Esophagus muscularis mucosa (tissue), 4 donors: ENCODE measurements around the gene ACCSL. TPM values are rescaled to one million over a fixed set of nuclear protein-coding genes. Genes with fewer than 3 reads are reported as not detected.

ENCODE experiments used
- DNase-seq: peaks from one replicate; pipeline ENCODE4 v3.0.0-alpha.2; 2017; ENCODE audit errors: extremely low spot score
- H3K27ac ChIP-seq, 4 donors: fragments of 200-600 bp; sonication (generic); replicated peaks in 1 of 4; 1 replicate in 3 of 4; 2 replicates in 1 of 4; pipeline ENCODE4 v1.5.1; 2016 to 2019; ENCODE audit warnings: mild to moderate bottlenecking in 1 of 4
- H3K27me3 ChIP-seq, 4 donors: fragments of 200-600 bp; sonication (generic); one replicate each; pipeline versions ENCODE4 v1.5.1 to v1.6.0; 2016 to 2019
- H3K36me3 ChIP-seq, 4 donors: fragments of 200-600 bp; sonication (generic); one replicate each; pipeline ENCODE4 v1.5.1; 2016 to 2019
- H3K4me1 ChIP-seq, 4 donors: fragments of 200-600 bp; sonication (generic); one replicate each; pipeline ENCODE4 v1.5.1; 2016 to 2019
- H3K4me3 ChIP-seq, 4 donors: fragments of 200-600 bp; sonication (generic); 1 replicate in 2 of 4; 2 replicates in 2 of 4; pipeline ENCODE4 v1.5.1; 2016 to 2019; ENCODE audit warnings: mild to moderate bottlenecking in 4 of 4, moderate library complexity in 1 of 4
- H3K9me3 ChIP-seq, 4 donors: fragments of 200-600 bp; sonication (generic); 1 replicate in 3 of 4; 2 replicates in 1 of 4; pipeline ENCODE4 v1.5.1; 2016 to 2019
- CTCF ChIP-seq, 3 experiments: fragments of 200-600 bp in 2 of 3; fragments of 450-650 bp in 1 of 3; sonication (generic) in 2 of 3; IDR thresholded peaks; one replicate each; pipeline ENCODE4 v1.5.1; 2017 to 2019; ENCODE audit warnings: antibody characterized with exemption in 3 of 3, mild to moderate bottlenecking in 2 of 3, moderate library complexity in 1 of 3
- EP300 ChIP-seq: sonication (generic); formaldehyde crosslinking; IDR thresholded peaks from one replicate; pipeline ENCODE4 v1.6.1; 2017; ENCODE audit warnings: antibody characterized with exemption
- POLR2A ChIP-seq: fragments of 450-650 bp; IDR thresholded peaks from one replicate; pipeline ENCODE4 v1.6.1; 2017; ENCODE audit warnings: antibody characterized with exemption, moderate library complexity, mild to moderate bottlenecking, low read depth
- POLR2AphosphoS5 ChIP-seq, 2 donors: sonication (generic); formaldehyde crosslinking; IDR thresholded peaks; one replicate each; pipeline ENCODE4 v1.6.1; 2017; ENCODE audit warnings: antibody characterized with exemption in 2 of 2
- WGBS: methylation state at CpG from one replicate; pipeline ENCODE4 v1.1.5; 2018; 5-methylcytosine and 5-hydroxymethylcytosine counted together
- intact Hi-C: fragments of 100-400 bp; cut with DNase I; formaldehyde crosslinking; loops from one replicate; pipeline ENCODE4 v1.15.1; 2023
- total RNA-seq, 4 donors: library from RNA; depleted of rRNA; stranded (reverse); fragments of >200 nt; gene quantifications; one replicate each; pipeline versions ENCODE4 v1.1.0 to v1.2.1, GENCODE V29; 2016

Gene ACCSL
- total RNA-seq, 4 donors from 2014 or later = not detected

- Histone ChIP-seq H3K27me3 (no peaks in the 10 kb centered on the region), H3K27ac (peak overlapping the region; percentile 91 to 96 (median 94)), H3K9me3 (no peaks in the 10 kb centered on the region), H3K4me3 (peak overlapping the region; percentile 68 to 91 (median 77)), H3K4me1 (peaks cover 10 to 37% (median 22%) of the 10 kb centered on the region in 4 donors), H3K36me3 (peaks cover 0 to 20% (median 12%) of the 10 kb centered on the region in 4 donors)
- WGBS = 9% methylated on average over 9 of the region's 10 CpGs
- intact Hi-C loops = no loop called here
- TF ChIP-seq POLR2A (no peak), POLR2AphosphoS5 (IDR thresholded peaks at IDR 0.05) (no peak), CTCF (IDR thresholded peaks at IDR 0.05) (no peak), EP300 (no peak)
- no peak for DNase-seq
Observed at GRCh38 chr11:44066732-44067141, 19.0 kb downstream of the ACCSL start.

GRCh38 chr11:44067266-44067665, 19.5 kb downstream of the ACCSL start:
- peaks cover 0 to 26% (median 13%) of the 10 kb centered on the region in 4 donors for H3K36me3 ChIP-seq
- intact Hi-C loops = no loop called here
- H3K27ac ChIP-seq = peak overlapping the region in 3 of 4 donors; percentile 91 to 96 (median 96)
- no peak for TF ChIP-seq POLR2AphosphoS5 (IDR thresholded peaks at IDR 0.05)
- no peak for TF ChIP-seq POLR2A
- TF ChIP-seq CTCF (IDR thresholded peaks at IDR 0.05) = no peak
- TF ChIP-seq EP300 = no peak
- peaks cover 10 to 37% (median 22%) of the 10 kb centered on the region in 4 donors for H3K4me1 ChIP-seq
- WGBS = 71% methylated on average over 5 of the region's 5 CpGs
- H3K27me3 ChIP-seq = no peaks in the 10 kb centered on the region
- H3K4me3 ChIP-seq = peak overlapping the region; percentile 68 to 91 (median 77)
- H3K9me3 ChIP-seq = no peaks in the 10 kb centered on the region
- DNase-seq = no peak

- DNase-seq = no peak
- Histone ChIP-seq H3K4me1 (peaks cover 10 to 37% (median 22%) of the 10 kb centered on the region in 4 donors), H3K27me3 (no peaks in the 10 kb centered on the region), H3K36me3 (peaks cover 0 to 33% (median 18%) of the 10 kb centered on the region in 4 donors), H3K4me3 (no peak overlapping the region), H3K27ac (no peak overlapping the region), H3K9me3 (no peaks in the 10 kb centered on the region)
- intact Hi-C loops = no loop called here
- TF ChIP-seq POLR2A (no peak), CTCF (IDR thresholded peaks at IDR 0.05) (no peak), POLR2AphosphoS5 (IDR thresholded peaks at IDR 0.05) (no peak), EP300 (no peak)
- 96% methylated on average over 2 of the region's 2 CpGs for WGBS
Observed at GRCh38 chr11:44068180-44068579, 20.4 kb downstream of the ACCSL start.

GRCh38 chr11:44071157-44071556, 23.4 kb downstream of the ACCSL start:
- no peak for TF ChIP-seq POLR2A
- TF ChIP-seq EP300 = no peak
- no peak for TF ChIP-seq POLR2AphosphoS5 (IDR thresholded peaks at IDR 0.05)
- no peak for TF ChIP-seq CTCF (IDR thresholded peaks at IDR 0.05)
- WGBS = 93% methylated on average over 3 of the region's 3 CpGs
- intact Hi-C loops = no loop called here
- DNase-seq = no peak
- Histone ChIP-seq H3K36me3 (peaks cover 0 to 61% (median 36%) of the 10 kb centered on the region in 4 donors), H3K4me3 (no peak overlapping the region), H3K4me1 (peaks cover 5 to 27% (median 17%) of the 10 kb centered on the region in 4 donors), H3K27ac (no peak overlapping the region), H3K9me3 (no peaks in the 10 kb centered on the region), H3K27me3 (no peaks in the 10 kb centered on the region)
